Measurements from ENCODE around the gene CD300C. TPM values are rescaled to one million over a fixed set of nuclear protein-coding genes. Genes with fewer than 3 reads are reported as not detected.

Gene CD300C
- total and polyA plus RNA-seq, 2 experiments from 2014 or later, result 0.43 to 0.47 TPM

GRCh38 chr17:74566132-74566753 lies 20.3 kb upstream of the CD300C start:
- WGBS (ENCODE audit: low lambda C conversion rate, missing lambda C conversion rate), result 44% methylated on average over 9 of the region's 9 CpGs
- H3K9me3 ChIP-seq (ENCODE audit: low read depth), result no peaks in the 10 kb centered on the region
- no peak overlapping the region for H3K4me3 ChIP-seq
- TF ChIP-seq EZH2phosphoT487 (IDR thresholded peaks at IDR 0.05; ENCODE audit: low read depth, severe bottlenecking, unreplicated experiment) (no peak), CTCF (IDR thresholded peaks at IDR 0.05; ENCODE audit: poor library complexity) (peak; percentile 53), EZH2 (IDR thresholded peaks at IDR 0.05; ENCODE audit: borderline replicate concordance) (no peak)
- no peak overlapping the region for H3K27ac ChIP-seq
- H3K36me3 ChIP-seq (replicated peaks; ENCODE audit: insufficient read depth, low read depth), result no peaks in the 10 kb centered on the region
- no peaks in the 10 kb centered on the region for H3K9me2 ChIP-seq (replicated peaks; ENCODE audit: insufficient read depth)
- H3K4me2 ChIP-seq, result no peak overlapping the region
- no peaks in the 10 kb centered on the region for H4K20me1 ChIP-seq (ENCODE audit: insufficient read depth, poor library complexity, severe bottlenecking)
- H3K79me2 ChIP-seq, result no peaks in the 10 kb centered on the region
- H3K27me3 ChIP-seq, result no peaks in the 10 kb centered on the region
- no peaks in the 10 kb centered on the region for H3K4me1 ChIP-seq (ENCODE audit: insufficient read depth)
- H2AFZ ChIP-seq, result no peak overlapping the region
- DNase-seq (ENCODE audit: low spot score), result peak; percentile 61

DNA sequence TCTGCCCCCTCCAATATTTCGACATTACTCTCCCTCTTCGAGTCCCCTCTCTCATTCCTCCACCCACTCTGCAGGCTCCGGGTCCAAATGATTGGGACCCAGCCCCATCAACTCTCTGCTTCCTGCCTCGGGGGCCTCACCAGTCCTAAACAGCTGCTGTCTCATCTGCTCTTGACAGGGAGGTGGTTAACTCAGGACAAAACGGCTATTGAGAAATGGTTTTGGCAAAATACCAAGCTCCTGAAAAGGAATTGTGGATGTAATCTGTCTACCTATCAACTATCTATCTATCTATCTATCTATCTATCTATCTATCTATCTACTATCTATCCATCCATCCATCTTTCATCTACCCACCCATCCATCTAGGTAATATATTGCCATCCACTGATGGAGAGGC lies 19.2 kb upstream of the CD300C start:
- Histone ChIP-seq H3K27ac (no peak overlapping the region), H3K4me3 (no peak overlapping the region), H3K9me3 (ENCODE audit: low read depth) (no peaks in the 10 kb centered on the region), H3K36me3 (replicated peaks; ENCODE audit: insufficient read depth, low read depth) (no peaks in the 10 kb centered on the region), H3K27me3 (no peaks in the 10 kb centered on the region), H2AFZ (no peak overlapping the region), H3K79me2 (no peaks in the 10 kb centered on the region), H3K9me2 (replicated peaks; ENCODE audit: insufficient read depth) (no peaks in the 10 kb centered on the region), H3K4me2 (no peak overlapping the region), H3K4me1 (ENCODE audit: insufficient read depth) (no peaks in the 10 kb centered on the region), H4K20me1 (ENCODE audit: insufficient read depth, poor library complexity, severe bottlenecking) (no peaks in the 10 kb centered on the region)
- TF ChIP-seq EZH2phosphoT487 (IDR thresholded peaks at IDR 0.05; ENCODE audit: low read depth, severe bottlenecking, unreplicated experiment), result no peak
- 79% methylated on average over 5 of the region's 5 CpGs for WGBS (ENCODE audit: low lambda C conversion rate, missing lambda C conversion rate)
- no peak for DNase-seq (ENCODE audit: low spot score)

- Histone ChIP-seq H4K20me1 (ENCODE audit: insufficient read depth, poor library complexity, severe bottlenecking) (no peaks in the 10 kb centered on the region), H2AFZ (no peak overlapping the region), H3K4me3 (no peak overlapping the region), H3K36me3 (replicated peaks; ENCODE audit: insufficient read depth, low read depth) (no peaks in the 10 kb centered on the region), H3K4me1 (ENCODE audit: insufficient read depth) (no peaks in the 10 kb centered on the region), H3K9me2 (replicated peaks; ENCODE audit: insufficient read depth) (no peaks in the 10 kb centered on the region), H3K27me3 (no peaks in the 10 kb centered on the region), H3K79me2 (no peaks in the 10 kb centered on the region), H3K4me2 (no peak overlapping the region), H3K27ac (no peak overlapping the region), H3K9me3 (ENCODE audit: low read depth) (no peaks in the 10 kb centered on the region)
- DNase-seq (ENCODE audit: low spot score), result no peak
- WGBS (ENCODE audit: low lambda C conversion rate, missing lambda C conversion rate), result 92% methylated on average over 1 of the region's 1 CpG
- TF ChIP-seq EZH2phosphoT487 (IDR thresholded peaks at IDR 0.05; ENCODE audit: low read depth, severe bottlenecking, unreplicated experiment) (no peak), EZH2 (IDR thresholded peaks at IDR 0.05; ENCODE audit: borderline replicate concordance) (no peak), CTCF (IDR thresholded peaks at IDR 0.05; ENCODE audit: poor library complexity) (no peak)
Observed at GRCh38 chr17:74563358-74563757, 17.4 kb upstream of the CD300C start.

DNA sequence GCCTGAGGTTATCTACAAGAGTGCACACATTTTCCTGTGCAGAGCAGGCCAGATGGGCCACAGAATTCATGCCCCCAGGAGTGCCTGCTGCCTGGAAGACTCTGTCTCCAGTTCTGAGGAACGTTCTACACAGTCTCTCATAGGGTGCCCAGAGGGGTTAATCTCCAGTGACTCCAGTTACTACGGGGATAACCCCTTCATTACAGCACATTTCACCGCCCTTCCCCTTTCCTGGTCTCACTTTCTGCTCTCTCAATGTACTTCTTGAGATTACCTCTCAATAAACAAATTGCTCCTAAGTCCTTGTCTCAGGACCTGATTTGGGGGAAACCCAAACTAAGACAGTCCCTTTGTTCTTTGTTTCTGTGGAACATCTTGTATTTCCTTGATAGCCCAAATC lies 15.7 kb upstream of the CD300C start:
- Histone ChIP-seq H3K79me2 (no peaks in the 10 kb centered on the region), H2AFZ (no peak overlapping the region), H3K9me3 (ENCODE audit: low read depth) (no peaks in the 10 kb centered on the region), H3K9me2 (replicated peaks; ENCODE audit: insufficient read depth) (no peaks in the 10 kb centered on the region), H4K20me1 (ENCODE audit: insufficient read depth, poor library complexity, severe bottlenecking) (no peaks in the 10 kb centered on the region), H3K27me3 (no peaks in the 10 kb centered on the region), H3K4me2 (no peak overlapping the region), H3K36me3 (replicated peaks; ENCODE audit: insufficient read depth, low read depth) (no peaks in the 10 kb centered on the region), H3K4me3 (no peak overlapping the region), H3K4me1 (ENCODE audit: insufficient read depth) (no peaks in the 10 kb centered on the region), H3K27ac (no peak overlapping the region)
- WGBS (ENCODE audit: low lambda C conversion rate, missing lambda C conversion rate), result 68% methylated on average over 3 of the region's 3 CpGs
- TF ChIP-seq EZH2 (IDR thresholded peaks at IDR 0.05; ENCODE audit: borderline replicate concordance), result no peak
- no peak for TF ChIP-seq EZH2phosphoT487 (IDR thresholded peaks at IDR 0.05; ENCODE audit: low read depth, severe bottlenecking, unreplicated experiment)
- no peak for TF ChIP-seq CTCF (IDR thresholded peaks at IDR 0.05; ENCODE audit: poor library complexity)
- no peak for DNase-seq (ENCODE audit: low spot score)

Data from hepatocyte (in vitro differentiated cells).